NCI-H510A (cell line): Measurements from ENCODE around the gene LRG1.

Experiments used
- DNase-seq: peaks from one replicate; lab custom pipeline; 2025; lab: John Stamatoyannopoulos, UW

Gene LRG1

DNA sequence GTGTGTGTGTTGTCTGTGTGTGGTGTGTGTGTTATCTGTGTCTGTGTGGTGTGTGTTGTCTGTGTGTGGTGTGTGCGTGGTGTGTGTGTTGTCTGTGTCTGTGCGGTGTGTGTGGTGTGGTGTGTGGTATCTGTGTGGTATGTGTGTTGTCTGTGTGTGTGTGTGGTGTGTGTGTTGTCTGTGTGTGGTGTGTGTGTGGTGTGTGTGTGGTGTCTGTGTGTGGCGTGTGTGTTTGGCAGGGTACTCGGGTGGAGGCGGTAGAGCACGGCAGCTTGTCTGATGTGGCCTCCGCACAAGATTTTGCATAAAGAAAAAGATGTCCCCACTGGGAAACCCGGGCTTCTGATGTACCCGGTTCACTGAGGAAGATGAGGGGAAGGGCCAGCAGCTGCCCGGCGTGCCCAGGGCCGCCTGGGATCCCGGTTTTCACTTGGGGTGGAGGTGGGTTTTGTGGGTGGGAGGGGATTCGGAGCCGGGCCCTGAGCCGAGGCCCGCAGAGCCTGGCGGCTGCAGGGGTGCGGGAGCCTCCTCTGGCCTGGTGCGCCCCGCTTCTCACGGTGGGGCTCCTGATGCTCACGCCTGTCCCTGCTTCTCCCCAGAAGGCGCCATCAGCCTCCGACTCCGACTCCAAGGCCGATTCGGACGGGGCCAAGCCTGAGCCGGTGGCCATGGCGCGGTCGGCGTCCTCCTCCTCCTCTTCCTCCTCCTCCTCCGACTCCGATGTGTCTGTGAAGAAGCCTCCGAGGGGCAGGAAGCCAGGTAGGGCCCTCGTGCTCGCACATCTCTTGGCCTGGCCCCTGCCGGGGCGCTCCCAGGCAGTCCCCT, 46.5 kb downstream of the LRG1 start:
- DNase-seq = no peak

DNA sequence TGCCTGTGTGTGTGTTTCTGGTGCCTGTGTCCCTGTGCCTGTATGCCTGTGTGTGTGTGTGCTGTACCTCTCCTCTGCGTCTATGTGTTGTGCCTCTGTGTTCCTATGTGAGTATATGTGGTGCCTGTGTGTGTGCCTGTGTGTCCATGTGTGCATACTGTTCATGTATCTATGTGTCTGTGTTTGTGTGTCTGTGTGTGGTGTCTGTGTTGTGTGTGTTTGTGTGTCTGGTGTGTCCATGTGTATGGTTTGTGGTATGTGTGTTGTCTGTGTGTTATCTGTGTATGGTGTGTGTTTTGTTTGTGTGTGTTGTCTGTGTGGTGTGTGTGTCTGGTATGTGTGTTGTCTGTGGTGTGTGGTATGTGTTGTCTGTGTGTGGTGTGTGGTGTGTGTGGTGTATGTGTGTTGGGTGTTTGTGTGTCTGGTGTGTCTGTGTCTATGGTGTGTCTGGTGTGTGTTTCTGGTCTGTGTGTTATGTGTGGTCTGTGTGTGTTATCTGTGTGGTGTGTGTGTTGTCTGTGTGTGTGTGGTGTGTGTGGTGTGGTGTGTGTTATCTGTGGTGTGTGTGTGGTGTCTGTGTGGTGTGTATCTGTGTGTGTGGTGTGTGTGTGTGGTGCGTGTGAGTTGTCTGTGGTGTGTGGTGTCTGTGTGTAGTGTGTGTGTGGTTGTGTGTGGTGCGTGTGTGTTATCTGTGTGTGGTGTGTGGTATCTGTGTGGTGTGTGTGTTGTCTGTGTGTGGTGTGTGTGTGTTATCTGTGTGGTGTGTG, 47.3 kb downstream of the LRG1 start:
- DNase-seq = no peak

DNA sequence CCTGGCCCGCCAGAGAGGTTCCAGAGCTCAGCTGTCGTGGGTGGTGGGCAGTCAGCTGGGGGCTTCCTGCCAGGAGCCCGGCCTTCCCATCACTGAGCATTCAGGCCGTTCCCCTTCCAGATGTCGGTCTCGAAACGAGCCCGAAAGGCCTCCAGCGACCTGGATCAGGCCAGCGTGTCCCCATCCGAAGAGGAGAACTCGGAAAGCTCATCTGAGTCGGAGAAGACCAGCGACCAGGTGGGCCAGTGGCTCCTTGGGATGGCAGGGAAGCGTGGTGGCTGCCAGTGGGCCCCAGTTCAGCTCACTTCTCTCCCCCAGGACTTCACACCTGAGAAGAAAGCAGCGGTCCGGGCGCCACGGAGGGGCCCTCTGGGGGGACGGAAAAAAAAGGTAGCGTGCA, 48.4 kb downstream of the LRG1 start:
- no peak for DNase-seq

DNA sequence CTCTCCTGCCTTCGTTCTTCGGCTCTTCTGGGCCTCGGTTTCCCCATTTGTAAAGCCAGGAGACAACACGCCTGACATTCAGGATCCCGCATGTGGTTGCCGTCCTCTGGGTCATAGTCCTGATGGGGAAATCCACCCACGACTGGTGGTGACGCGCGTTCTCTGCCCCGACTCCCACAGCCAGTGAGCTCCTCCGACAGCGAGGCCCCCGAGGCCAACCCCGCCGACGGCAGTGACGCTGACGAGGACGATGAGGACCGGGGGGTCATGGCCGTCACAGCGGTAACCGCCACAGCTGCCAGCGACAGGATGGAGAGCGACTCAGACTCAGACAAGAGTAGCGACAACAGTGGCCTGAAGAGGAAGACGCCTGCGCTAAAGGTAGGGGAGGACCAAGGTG, 51.3 kb downstream of the LRG1 start:
- DNase-seq = no peak

DNA sequence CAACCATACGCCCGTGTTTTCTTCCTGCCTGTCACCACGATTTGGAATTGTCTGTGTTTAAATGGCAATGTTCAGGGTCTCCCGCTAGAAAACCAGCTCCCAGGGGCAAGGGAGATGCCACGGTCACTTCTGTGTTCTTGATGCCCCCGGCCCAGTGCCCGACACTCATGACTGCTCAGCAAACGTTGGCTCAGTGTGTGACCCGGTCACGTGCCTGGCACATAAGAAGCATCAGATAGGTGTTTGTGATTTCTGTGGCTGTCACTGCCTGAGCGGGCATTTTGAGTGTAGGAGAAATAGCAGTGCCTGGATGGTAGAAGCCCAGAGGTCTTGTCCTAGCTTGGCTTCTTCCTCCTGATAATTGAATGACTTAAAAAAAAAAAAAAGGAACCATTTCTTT, 52.3 kb downstream of the LRG1 start:
- DNase-seq = no peak
